ENCODE data around the gene POMZP3.
"Not testable (repeated sequence)": the region's sequence is repeated elsewhere in the genome, so short reads cannot be mapped to it uniquely, and the experiment has no call there.

Gene POMZP3

DNA sequence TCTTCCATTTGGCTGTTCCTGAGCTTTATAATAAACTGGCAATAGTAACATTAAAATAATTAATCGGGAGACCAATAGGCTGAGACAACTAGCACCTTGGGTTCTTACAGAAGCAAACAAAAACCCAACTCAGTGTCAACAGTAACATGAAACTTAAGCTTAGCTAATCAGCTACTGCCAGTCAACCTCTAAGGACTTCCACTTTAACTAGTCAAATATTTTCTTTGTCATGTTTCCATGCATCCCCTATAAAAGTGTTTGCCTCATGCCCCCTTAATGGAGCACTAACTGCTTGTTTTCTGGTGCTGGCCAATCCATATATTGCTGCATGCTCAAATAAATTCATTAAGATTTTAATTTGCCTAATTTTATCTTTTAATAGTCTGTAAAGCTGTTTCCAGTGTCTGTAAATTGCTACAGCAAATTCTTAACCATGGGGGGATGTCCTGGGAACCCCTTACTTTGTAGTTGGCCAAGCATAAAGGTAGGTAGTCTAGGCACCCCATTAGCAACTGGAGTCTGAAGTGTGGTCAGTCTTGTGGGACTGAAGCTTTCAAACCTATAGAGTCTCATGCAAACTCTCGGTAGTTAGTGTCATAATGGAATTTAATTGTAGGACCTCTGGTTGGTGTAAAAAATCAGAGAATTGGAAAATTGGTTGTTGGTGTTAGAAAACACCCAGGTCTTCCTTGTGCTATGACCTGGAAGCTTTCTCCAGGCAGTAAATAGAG, 40.3 kb downstream of the POMZP3 start:
- not testable (repeated sequence) for DNase-seq (ENCODE audit: low spot score)

- DNase-seq (ENCODE audit: low spot score): not testable (repeated sequence)
These were observed 43.3 kb downstream of the POMZP3 start for GRCh38 chr7:76583636-76584281.

GRCh38 chr7:76582848-76583631, 44.0 kb downstream of the POMZP3 start:
- DNase-seq (ENCODE audit: low spot score): not testable (repeated sequence)

- DNase-seq (ENCODE audit: low spot score): not testable (repeated sequence)
These were observed 51.0 kb downstream of the POMZP3 start for GRCh38 chr7:76575919-76576655.

- DNase-seq (ENCODE audit: low spot score): not testable (repeated sequence)
These were observed 51.6 kb downstream of the POMZP3 start for GRCh38 chr7:76575431-76575830.

DNA sequence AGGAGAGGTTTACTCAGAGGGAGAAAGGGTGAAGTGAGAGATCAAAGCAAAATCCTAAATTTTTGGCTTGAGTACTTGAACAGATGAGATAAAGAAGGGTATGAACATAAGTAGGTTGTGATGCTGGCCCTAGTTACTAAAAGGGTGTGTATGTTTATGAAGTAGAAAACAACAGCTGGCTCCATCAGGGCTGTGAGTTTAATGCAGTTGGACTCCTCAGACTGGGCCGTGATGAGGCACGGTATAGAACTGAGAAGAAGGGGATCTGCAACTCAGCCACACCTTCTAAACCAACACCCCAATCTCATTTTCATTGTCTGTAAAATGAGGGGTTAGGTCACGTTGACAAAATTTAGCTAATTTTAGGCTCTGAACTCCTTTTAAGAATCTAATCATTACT, 54.8 kb downstream of the POMZP3 start:
- DNase-seq (ENCODE audit: low spot score): not testable (repeated sequence)

DNA sequence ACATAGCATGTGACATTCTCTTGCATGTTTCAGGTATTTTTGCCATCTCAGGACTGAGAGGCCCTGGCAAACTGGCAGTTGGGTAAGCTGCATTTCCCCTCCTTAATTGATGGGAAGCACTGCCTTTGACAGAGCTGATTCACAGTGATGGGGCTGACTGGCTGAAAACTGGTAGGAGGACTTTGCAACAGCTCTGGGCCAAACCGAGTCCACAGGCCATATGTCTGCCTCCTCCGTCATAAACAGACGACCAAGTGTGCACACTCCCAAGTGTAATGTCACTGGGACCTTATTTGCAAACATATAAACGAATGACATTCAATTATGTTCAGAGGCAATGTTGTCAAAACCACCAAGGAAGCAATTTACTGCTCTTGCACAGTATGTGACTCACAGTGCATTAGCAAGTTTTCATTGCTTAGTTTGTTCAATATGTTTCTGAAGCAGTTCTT, 56.7 kb downstream of the POMZP3 start:
- not testable (repeated sequence) for DNase-seq (ENCODE audit: low spot score)

GRCh38 chr7:76568742-76569141, 58.3 kb downstream of the POMZP3 start:
- not testable (repeated sequence) for DNase-seq (ENCODE audit: low spot score)

- DNase-seq (ENCODE audit: low spot score): not testable (repeated sequence)
These were observed 59.3 kb downstream of the POMZP3 start for GRCh38 chr7:76567753-76568152.

DNA sequence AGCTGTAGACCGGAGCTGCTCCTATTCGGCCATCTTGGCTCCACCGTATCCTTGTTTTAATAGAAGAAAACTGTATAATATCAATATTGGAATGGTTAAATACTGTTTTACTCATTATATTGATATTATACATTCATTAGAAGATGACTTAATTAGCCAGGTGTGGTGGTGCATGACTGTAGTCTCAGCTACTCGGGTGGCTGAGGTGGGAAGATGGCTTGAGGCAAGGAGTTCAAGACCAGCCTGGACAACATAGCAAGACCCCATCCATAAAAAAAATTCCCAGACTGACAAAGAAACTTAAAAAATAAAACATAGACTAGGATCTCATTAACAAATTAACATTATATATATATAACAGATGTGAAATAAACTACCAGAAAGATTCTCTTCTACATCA, 59.8 kb downstream of the POMZP3 start:
- not testable (repeated sequence) for DNase-seq (ENCODE audit: low spot score)

GRCh38 chr7:76565001-76565400, 62.1 kb downstream of the POMZP3 start:
- not testable (repeated sequence) for DNase-seq (ENCODE audit: low spot score)

GRCh38 chr7:76561342-76561741, 65.7 kb downstream of the POMZP3 start:
- DNase-seq (ENCODE audit: low spot score): not testable (repeated sequence)

DNA sequence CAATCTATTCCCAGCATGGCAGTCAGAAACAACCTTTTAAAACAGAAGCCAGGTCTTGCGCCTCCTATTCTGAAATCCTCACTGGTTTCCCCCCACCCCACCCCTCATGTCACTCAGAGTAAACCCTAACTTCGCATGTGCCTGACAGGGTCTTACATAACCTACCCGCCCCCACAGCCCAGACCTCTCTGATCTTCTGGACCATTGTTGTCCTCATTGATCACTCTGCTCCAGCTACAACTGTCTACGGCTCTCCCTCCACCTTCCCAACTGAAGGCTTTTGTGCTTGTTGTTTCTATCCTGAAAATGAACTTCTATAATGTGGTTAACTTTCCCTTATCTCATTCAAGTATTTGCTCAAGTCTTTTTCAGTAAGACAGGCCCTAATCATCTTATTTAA, 66.9 kb downstream of the POMZP3 start:
- DNase-seq (ENCODE audit: low spot score): not testable (repeated sequence)

All from hematopoietic multipotent progenitor cell treated with erythropoietin and hydrocortisone succinate and interleukin-3 and kit ligand, for 15 days (in vitro differentiated cells).